Kidney capillary endothelial cell (primary cell): Measurements from ENCODE around the gene USHBP1.
A peak's percentile ranks its signal among the peaks of the same experiment; 100 is the strongest.
"Not testable (repeated sequence)": the region's sequence is repeated elsewhere in the genome, so short reads cannot be mapped to it uniquely, and the experiment has no call there.

Experiments used
- DNase-seq: peaks from one replicate; pipeline ENCODE4 v3.0.0-alpha.2; 2018; ENCODE audit warnings: low spot score

Gene USHBP1

DNA sequence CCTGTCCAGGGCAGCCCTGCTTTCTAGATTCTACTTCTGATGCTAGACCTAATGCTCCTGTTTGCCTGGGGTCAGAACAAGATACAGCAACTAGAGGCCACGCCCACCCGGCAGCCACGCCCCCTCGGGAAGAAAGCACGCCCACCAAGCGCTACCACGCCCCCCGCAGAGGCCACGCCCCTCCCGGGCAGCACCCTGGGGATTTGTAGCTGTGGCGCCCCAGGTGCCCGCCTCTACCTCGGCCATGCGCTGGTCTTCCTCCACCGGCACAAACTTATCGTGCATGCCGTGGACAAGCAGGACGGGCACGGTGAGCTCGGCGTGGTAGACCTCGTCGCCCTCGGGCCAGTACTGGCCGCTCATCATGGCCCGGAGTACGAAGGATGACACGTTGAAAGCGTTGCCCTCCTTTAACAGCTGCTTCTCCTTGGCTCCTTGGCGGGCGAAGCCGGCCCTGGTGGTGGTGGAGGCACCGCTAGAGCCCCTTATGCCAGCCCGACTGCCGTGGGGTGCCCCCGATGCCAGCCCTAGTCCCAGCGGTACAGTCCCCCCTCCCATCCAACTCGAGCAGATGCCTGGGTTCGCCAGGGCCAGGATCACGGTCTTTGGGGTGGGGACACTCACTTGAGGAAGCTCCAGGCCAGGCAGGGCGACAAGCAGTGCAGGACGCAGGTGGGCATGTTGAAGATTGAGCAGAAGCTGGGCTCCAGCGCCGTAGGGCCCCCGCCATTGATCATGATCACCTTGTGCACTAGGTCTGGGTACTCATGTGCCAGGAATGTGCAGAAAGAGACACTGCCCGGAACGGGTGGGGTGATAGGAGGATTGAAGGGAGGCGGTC, 29.7 kb upstream of the USHBP1 start:
- DNase-seq: peak; percentile 35

DNA sequence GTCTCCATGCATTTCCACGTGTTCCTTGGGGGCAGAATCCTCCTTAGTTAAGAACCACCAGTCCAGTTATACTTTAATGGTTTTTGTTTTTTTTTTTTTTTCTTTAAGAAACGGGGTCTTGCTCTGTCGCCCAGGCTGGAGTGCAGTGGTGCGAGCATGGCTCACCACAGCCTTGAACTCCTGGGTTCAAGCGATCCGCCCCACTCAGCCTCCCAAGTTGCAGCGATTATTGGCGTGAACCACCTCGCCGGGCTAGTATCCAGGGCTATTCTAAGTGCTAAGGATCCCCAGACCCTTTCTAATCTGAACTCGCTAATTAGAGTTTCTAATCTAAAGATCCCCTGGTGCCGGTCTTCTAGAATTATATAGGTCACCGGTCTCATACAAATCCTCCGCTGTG, 29.1 kb upstream of the USHBP1 start:
- DNase-seq: no peak

- DNase-seq: peak; percentile 86
These were observed 27.9 kb upstream of the USHBP1 start for GRCh38 chr19:17292301-17293074.

- peak; percentile 61 for DNase-seq
These were observed 24.9 kb upstream of the USHBP1 start for GRCh38 chr19:17289489-17289888.

GRCh38 chr19:17286752-17287151, 22.2 kb upstream of the USHBP1 start:
- no peak for DNase-seq

DNA sequence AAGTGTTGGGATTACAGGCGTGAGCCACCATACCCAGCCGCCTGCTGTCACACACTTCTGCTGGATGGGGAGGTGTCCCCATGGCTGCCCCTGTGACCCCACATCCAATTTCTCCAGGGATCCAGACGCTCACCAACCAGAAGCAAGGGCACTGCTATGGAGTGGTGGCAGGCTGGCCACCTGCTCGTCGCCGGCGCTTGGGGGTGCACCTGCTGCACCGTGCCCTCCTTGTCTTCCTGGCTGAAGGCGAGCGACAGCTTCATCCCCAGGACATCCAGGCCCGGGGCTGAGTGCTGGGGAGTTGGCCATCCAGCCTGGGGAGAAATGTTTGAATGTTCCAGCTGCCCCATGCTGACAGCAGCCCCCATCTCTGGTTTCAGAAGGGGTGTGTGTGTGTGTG, 21.7 kb upstream of the USHBP1 start:
- DNase-seq: no peak

DNA sequence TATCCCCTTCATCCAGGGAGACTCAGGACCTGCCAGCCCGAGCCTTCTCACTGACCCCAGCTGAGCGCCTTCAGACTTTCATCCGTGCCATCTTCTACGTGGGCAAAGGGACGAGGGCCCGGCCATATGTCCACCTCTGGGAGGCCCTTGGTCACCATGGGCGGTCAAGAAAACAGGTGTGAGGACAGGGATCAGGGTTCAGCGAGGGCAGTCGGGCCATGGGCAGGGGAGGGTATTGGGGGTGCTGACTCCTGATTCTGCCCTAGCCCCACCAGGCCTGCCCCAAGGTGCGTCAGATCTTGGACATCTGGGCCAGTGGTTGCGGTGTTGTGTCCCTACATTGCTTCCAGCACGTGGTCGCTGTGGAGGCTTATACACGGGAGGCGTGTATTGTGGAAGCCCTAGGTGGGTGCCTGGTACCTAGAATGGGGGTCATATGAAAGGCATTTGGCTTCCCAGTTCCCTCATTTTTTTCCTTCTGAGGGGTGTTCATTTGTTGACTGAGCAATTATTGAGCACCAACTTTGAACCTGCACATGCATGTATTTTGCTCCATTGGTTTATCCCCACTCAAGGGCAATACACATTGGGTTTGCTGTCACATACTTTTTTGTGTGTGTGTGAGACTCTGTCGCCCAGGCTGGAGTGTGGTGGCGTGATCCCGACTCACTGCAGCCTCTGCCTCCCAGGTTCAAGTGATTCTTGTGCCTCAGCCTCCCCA, 21.0 kb upstream of the USHBP1 start:
- DNase-seq: no peak

- no peak for DNase-seq
These were observed 19.0 kb upstream of the USHBP1 start for GRCh38 chr19:17283504-17283996.

DNA sequence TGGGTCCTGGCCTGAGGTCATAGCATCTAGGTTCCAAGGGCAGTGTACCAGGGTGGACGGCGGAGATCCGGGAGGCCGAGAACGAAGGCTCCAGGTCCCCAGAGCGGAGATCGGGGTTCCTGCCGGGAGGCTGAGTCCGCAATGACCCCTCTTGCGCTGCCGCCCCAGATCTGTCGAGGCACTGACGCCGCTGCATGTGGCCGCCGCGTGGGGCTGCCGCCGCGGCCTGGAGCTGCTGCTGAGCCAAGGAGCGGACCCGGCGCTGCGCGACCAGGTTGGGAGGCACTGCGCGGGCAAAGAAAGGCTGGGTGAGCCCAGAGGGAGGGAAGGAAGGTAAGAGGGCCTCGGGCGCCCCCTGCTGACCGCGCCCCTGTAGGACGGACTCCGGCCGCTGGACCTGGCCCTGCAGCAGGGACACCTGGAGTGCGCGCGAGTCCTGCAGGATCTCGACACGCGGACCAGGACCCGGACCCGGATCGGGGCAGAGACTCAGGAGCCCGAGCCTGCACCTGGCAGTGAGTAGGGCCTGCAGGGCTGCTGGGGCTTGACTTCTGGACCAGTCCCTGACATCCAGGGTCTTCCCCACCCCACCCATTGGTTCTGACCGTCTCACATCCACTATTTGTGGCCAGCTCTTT, 18.1 kb upstream of the USHBP1 start:
- peak; percentile 71 for DNase-seq

DNA sequence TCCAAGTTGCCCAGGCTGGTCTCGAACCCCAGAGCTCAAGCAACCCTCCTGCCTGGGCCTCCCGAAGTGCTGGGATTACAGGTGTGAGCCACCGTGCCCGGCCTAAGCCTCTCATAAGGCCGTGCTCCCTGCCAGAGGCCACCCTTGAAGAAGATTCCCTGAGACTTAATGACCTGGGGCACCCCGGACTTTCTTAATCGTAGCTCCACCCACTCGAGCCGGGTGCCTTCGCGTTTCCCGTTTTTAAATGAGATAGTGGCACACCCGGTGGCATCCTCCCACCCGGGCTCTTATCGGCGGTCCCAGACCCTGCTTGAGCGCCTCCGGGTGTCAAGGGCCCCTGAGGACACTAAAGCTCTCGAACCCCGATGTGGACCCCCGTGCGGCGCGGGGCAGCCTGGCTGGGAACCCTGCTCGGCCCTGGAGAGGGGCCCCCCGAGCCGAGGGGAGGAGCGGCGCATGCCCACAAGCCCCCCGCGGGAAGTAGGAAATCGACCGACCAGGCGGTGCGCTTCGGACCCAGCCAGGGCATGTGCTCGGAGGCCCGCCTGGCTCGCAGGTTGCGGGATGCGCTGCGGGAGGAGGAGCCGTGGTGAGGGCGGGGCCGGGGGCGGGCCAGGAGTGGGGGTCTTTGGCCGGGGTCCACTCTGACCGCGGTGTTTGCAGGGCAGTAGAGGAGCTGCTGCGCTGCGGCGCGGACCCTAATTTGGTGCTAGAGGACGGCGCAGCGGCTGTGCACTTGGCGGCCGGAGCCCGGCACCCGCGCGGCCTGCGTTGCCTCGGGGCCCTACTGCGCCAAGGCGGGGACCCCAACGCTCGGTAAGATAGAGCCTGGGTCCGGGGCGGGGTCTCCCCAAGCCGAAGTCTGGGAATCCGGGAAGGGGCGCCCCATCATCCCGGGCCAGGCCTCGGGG, 17.1 kb upstream of the USHBP1 start, which contains the start of gene ANKLE1:
Gene ANKLE1, plus strand, starts transcription at position 511 of the 914 bp plus-strand sequence. Its CDS starts 20 bp downstream, at position 531.
- no peak for DNase-seq

- DNase-seq: no peak
These were observed 14.9 kb upstream of the USHBP1 start for GRCh38 chr19:17279436-17279835.

DNA sequence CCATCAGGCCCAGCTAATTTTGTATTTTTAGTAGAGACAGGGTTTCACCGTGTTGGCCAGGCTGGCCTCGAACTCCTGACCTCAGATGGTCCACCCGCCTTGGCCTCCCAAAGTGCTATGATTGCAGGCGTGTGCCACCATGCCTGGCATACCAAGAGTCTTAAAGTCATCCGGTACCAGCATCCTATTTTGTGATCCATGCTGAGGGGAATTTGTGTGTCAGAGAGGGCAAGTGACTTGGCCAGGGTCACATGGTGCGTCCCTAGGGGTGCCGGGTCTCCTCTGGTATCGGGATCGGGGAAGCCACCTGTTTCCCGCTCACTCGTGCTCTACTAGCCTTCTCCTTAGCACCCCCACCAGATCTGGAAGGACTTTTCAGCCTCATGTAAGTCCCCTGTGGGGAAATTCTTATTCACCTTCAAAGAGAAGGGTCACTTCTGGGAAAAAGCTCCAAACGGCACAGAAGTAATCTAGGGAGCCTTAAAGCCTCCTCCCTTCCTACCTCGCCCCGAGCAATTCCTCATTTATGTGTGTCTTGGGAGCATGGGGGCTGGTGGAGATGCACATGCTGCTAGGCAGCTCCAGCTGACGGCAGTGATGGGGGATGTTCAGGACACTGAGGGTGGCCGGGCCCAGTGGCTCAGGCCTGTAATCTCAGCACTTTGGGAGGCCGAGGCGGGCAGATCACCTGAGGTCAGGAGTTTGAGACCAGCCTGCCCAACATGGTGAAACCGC, 11.1 kb upstream of the USHBP1 start:
- DNase-seq: no peak

- DNase-seq: not testable (repeated sequence)
These were observed 10.3 kb upstream of the USHBP1 start for GRCh38 chr19:17274892-17275291.

- no peak for DNase-seq
These were observed 4.2 kb upstream of the USHBP1 start for GRCh38 chr19:17268754-17269153.

DNA sequence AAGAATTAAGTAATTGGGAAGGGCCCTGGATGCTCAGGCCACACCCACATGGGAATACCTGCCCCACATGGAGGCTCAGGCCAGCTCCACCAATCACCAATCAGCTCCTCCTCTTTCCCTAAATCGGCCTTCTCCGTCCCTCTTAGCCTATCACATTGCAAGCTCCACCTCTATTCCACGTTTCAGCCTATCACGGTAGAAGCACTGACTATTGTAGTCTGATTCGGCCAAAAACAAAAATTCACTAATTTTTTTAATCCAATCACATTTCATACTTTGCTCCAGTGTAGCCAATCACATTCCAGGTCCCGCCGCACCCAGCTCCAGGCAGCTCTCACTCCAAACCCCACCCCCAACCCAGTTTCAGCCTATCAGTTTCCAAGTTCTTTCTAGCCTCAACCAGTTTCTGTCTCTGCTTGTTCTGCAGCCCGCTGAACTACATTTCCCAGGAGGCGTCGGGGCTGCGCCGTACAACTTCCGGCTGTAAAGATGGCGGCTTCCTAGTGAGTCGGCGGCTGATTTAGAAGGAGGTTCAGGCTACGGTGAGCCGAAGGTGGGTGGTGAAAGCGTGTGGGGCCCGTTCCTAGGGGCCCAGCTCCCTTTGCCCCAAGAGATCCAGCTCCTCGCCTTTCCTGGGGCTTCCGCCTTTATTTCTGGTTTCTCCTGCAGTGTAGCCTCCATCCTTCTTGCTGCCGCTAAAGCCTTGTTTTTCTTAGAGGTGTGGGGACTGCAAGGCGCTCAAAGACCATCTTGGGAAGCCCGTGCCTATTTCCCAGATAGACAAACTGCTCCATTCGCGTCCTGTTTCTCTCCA, 2.6 kb upstream of the USHBP1 start, which contains the start of gene BABAM1:
Gene BABAM1, plus strand, starts transcription at position 469 of the 814 bp plus-strand sequence. CDS start 1,364 bp downstream, outside the sequence.
- peak; percentile 99 for DNase-seq

GRCh38 chr19:17266589-17266974, 2.0 kb upstream of the USHBP1 start:
- no peak for DNase-seq

DNA sequence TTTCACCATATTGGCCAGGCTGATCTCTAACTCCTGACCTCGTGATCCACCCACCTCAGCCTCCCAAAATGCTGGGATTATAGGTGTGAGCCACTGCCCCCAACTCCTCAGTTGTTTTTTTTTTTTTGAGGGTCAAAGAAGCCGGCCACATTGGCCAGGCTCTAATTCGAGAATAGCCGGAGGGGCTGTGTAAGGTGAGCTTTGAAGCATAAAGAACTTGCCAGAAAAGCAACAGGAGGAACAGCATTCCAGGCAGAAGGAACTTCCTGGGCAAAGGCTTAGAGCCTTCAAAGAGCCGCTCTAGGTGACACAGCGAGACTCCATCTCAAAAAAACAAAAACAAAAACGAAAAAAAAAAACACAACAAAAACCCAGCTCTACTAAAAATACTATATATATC, 1.5 kb upstream of the USHBP1 start:
- DNase-seq: no peak

DNA sequence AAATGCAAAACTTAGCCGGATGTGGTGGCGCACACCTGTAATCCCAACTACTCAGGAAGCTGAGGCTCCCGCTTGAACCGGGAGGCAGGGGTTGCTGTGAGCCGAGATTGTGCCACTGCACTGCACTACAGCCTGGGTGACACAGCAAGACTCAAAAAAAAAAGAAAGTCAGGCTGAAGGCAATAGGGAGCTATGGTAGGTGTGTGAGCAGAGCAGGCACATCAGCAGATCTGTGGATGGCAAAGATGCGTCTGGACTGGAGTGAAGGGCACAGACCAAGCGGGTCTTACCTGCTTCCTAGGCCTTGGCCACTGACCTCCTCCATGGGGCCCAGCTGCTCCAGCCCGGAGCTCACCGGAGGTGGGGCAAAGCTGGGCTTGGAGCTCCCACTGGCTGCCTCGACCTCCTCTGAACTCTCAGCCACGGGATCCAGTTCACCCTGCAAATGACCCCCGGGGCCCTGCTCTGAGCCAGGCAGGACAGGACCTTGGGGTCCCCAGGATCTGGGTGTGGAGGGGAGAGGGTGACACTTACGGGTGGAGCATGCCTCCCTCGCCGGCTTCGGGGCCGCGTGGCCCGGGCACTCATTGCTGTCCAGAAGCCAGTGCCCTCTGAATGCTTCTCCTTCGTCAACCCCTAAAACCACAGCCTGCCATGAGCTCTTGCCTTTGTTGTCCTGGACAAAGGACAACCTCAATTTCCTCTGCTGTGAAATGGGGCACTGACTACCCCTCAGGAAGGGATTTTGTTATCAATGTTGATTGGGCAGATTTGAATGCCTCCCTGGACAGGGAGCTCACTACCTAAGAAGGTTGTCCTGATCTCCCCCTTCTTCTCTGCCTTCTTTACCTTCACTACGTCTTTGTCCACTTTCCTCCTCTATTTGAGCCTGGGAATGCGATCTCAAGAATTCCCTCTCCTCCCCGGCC, 569 bp downstream of the USHBP1 start:
- no peak for DNase-seq
